GM19468 (cell line): ENCODE data around the gene KCND3.

Source experiments
- ATAC-seq: cut with Tn5 transposase; IDR thresholded peaks from one replicate; pipeline ENCODE4 v1.9.1; 2021; ENCODE audit warnings: mild to moderate bottlenecking, moderate library complexity, moderate number of reproducible peaks; ENCODE audit not compliant: unreplicated experiment; ENCODE audit errors: extremely low read depth

KCND3 gene

DNA sequence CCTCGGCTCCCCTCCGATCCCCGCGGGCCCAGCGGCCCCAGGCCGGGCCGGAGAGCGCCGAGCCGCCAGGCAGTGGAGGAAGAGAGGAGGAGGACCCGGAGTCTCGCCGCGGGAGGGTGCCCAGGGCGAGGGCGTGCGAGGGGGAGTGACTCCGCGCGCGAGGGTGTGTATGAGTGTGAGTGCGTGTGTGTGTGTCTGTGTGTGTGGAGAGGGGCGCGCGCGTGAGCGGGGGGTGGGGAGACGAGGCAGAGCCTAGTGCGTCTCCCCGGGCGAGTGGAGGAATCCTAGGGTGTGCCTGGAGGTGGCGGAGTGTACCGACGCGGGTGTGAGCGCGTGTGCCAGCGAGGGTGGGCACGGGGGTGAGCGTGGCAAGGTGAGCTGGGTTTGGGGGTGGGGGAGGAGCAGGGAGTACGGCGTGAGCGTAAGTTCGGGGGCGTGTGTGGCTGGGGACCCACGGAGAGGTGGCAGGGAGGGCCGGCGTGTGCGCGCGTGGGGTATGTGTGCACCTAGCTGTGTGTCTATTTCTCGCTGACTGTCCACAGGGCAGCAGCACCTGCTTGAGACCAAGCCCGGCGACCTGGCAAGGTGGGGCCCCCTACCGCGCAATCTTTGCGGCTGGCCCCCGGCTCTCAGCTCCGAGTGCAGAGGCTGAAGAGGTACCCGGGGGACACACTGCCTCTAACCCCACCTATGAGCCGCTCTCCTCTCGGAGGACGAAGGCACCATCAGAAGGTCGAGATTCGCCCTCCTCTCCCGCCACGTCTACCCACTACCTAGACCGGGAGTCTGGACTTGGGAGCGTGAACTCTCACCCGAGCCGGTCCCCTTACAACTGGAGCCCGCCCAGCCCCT lies 784 bp upstream of the KCND3 start:
- no peak for ATAC-seq

DNA sequence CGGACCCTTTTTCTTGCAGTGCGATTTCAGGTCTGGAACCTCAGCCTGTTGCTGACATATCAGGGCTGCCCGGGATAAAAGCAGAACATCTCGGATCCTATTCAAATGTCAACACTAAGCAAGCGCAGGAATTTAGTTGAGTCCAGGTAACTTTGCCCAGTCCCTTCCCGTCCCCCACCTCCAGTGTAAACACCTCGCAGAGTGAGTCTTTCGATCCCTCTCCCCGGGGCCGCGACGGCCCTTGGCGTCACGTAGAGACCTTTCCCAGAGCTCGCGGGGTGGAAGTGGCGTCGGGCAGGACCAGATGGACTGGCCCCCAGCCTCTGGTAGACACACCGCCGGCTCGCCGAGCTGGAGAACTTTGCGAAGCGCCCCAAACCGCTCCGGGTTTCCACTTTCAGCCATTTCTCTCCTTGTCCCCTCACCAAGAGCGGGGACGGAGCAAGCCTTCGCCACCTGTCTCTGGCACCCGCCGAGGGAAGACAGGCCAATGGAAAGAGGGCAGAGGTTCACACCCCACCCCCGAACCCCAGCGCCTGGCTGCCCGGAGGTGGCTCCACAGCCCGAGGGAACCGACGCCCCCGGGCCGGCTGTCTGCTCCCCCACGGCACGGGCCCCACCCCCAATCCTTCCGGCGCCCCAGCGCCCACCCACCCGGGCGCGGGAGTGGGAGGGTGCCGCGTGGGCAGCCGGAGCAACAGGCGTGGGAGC lies 570 bp downstream of the KCND3 start:
- no peak for ATAC-seq

DNA sequence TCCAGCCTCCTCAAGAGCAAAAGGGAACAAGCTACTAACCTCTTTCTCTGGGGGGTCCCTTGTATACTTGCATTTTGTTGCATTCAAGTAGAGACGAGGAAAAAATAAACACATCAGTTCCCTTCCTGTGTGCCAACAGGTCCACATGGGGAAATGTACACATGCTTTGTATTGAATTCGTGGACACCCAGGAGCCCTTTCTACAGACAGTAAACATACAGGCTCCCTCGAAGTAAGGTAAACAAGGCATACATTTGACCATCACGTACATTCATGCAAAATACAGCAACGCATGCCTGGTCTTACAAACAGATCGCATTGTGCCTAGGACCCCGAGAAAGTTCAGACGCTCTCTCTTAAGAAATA lies 1.1 kb downstream of the KCND3 start:
- ATAC-seq = no peak

DNA sequence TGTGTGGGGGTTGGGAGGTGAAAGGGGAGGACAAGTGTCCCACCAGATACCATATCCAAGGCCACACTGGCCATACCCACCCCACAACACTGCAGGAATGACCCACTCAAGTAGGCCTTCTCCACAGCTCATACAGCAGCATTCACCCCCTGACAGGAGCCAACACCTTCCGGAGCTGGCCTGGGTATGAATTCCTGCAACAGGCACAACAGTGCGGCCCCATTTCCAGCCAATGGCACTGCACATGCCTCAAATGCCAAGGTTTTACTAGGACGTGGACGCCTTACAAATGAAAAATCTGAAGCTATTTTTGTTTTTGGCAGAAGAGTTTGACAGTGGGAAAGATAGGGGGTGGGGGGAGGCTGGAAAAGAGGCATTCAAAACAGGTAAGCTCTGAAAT lies 2.0 kb downstream of the KCND3 start:
- no peak for ATAC-seq

DNA sequence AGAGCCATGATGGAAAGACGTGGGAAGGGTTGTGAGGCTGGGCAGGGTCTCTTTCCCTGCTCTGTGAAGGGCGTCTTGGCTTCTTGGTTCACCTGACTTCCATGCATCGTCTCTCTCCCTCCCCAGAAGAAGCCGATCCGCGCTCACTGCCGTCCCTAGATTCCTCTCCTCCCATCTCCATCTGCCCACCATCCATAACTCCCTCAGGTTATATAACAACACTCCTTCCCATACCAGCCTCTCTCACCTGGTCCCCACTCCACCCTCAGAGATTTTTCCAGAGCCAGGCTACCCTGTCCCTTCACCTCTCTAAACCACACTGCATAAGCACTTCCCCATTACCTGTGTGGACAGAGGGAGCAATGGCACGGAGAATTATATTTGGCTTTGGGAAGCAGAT lies 6.0 kb downstream of the KCND3 start:
- no peak for ATAC-seq

DNA sequence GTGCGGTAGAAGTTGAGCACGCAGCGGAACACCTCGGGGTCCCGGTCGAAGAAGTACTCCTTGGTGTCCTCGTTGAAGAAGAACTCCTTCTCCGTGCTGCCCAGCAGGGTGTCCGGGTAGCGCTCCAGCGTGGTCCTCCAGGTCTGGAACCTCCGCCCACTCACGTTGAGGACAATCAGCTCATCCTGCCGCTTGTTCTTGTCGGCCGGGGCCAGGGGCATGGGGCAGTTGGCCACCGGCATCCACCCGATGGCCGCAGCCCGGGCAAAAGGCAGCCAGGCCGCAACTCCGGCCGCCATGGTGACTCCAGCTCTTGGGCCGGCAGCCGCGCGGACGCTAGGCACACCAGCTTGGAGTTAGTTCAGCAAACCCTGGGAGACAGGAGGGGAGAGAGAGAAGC lies 7.0 kb downstream of the KCND3 start:
- ATAC-seq = no peak

DNA sequence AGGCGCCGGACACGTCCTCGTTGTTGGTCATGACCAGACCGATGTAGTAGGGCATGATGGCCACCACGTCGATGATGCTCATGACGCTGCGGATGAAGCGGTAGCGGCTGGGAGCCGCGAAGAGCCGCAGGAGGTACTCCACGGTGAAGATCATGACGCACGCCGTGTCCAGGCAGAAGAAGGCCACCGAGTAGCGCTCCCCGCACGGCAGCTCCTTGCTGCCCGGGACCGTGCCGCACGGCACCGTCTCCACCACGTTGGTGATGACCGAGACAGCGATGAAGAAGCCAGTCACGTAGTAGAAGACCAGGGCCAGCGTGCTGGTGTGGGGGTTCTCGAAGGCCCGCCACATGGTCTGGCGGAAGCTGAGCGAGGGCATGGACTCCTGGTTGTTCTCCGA lies 7.6 kb downstream of the KCND3 start:
- no peak for ATAC-seq

DNA sequence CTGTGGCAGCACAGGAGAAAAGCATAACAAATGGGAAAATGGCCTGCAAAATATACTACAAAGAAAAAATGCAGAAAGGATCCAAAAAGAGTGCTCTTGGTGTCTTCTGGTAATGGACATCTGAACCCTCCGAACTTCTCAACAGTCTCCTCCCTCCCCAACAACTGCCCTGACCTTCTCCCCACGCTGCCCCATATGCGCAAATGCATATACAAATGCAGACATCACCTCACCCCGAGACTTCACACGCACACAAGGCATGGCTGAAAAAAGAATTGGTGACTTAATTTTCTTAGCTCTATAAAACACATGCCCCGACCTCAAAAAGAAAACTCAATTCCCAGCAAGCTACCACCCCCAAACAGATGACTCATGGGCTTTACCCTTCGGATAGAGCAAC lies 8.4 kb downstream of the KCND3 start:
- no peak for ATAC-seq

DNA sequence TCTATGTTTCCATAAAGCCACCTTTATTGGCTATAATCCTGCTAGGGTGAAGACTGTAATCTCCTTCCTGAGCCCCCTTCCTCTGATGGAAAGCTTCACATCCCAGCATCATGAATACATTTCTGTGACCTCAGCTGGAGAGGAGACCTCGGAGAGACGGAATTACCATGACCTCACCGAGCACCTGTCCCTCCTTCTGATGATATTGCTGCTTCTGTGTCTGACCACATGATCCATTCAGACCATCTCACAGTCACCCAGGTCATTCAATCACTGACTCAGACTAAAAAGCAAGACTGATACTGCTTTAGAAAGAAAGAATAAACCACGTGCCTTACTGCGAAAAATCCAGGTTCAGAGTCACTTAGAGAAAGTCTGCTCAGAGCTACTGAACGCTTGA lies 8.8 kb downstream of the KCND3 start:
- ATAC-seq = no peak

DNA sequence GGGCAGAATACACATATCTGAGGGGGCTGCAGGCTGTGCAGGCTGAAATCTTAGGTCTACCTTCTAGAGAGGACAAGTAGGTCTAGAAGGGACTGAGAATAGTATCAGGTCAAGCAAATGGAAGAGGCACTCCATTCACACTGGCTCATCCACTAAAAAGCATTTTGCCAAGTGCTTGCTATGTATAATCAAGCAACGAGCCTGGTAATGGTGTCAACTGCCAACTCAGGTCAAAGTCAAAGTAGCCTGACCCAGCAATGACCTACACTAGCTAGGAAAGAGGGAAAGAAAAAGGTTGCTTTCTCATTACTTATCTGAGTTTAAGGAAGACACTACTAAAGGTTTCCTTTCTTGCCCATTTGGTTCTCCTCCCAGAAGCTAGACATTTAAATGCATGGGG lies 10.8 kb downstream of the KCND3 start:
- ATAC-seq = no peak

DNA sequence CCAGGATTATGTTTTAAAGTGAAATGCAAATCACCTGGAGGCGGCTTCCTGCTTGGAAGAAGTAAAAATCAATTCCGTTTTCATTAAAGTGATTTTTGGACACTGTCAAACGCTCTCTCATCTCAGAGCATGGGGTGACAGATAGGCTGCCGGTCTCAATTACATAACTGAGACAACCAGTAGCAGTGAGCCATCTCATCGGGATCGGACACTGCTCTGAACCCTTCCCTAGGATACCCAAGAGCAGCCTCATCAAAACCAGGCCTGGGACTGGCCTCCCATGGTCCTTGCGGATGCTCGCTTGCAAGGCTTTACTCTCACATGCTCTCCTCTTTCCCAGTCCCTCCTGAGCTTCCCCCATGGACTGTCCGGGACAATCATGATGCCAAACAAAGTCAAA lies 12.1 kb downstream of the KCND3 start:
- ATAC-seq = no peak

DNA sequence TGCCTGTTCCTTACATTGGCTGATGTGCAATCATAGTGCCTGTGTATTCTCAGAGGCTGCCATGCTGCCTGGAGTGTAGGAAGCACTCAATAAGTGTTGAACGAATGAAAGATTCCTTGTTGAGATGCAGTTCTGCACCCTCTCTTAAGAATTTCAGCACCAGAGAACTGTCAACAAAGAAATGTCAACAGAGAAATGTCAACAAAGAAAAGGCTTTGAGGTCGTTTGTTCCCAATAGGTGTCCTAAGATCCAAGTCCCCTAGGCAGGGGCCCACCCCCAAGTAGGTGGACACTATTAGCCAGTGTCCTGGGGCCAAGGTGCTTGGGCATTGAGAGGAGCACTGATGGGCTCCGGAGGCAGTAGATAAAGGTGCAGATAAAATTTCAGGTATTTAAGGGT lies 12.6 kb downstream of the KCND3 start:
- no peak for ATAC-seq

DNA sequence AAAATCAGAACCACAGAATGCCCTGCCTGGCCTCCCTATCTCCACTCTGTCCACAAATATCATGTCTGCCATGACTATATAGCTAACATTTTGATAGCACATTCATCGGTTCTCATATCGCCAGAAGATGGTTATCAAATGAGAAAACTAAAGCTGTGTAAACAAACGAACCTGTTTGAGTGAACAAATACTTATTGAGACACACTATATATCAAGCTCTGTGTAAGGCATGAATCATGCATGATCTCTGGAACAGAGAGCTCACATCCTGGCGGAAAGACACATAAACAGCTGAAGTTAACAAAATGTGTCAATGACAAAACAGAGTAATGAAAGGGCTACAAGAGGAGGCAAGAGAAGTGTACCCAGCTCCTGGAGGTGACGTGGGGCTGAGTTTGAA lies 13.1 kb downstream of the KCND3 start:
- no peak for ATAC-seq

DNA sequence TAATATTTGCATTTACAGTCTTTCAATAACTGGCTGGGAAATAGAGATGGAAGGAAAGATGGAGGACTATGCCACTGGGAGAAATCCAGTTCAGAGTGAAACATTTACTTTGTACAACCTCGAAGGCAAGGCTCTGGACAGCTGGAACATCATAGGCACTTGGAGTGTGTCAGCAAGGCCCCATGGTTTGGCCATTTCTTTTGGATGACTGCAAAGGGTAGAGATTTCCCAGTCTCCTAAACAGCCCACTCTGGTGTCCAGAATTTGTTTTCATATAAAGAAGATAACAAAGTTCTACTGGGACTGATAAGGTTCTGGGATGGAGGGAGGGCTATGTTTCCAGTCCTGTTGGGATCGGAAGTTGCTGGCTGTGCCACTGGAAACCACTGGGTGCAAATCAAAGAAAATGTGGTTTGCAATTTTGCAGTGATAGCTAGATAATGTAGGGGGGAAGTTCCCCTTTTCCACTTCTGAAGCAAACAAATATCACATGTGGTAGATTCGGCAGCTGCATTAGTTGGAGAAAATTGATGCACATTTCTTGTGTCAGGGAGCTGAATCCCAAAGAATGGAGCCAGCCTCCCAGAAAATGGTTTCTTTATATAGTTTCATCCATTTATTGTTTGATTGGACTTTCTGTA lies 16.2 kb downstream of the KCND3 start:
- ATAC-seq = no peak

DNA sequence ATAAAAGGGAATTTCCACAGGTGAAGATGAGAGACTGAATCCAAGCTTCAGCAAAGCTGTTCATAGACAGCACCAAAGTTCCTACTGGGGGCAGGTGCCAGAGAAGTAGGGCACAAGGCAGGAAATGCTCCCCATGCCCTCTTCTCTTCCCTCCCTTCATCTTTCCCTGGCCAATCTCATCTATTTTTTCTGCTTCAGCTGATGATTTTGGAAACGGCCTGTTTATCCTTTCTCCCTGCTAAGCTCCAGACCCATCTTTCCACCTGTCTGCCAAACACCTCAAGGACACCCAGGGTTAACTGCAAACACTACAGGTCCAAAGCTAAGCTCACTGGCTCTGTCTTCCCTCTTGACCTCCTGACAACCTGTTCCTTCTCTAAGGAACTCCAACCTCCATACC lies 18.1 kb downstream of the KCND3 start:
- no peak for ATAC-seq

DNA sequence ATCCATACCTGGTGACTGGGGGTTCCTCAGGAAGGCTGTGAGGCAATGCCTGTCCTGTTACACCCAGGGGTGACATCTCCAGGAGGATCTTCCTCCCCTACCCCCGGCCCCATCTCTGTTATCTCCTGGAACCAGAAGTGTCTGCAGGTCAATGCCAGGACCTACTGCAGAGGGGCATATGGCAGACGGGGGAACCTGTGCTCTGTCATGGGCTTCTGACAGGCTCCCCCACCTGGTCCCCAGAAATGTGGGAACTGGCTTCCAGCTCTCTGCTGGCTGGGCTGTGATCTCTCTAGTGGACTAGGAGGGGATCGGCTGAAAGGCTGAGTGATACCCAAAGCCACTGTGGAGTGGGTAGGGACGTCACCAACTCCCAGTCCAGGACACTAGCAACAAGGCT lies 21.0 kb downstream of the KCND3 start:
- ATAC-seq = no peak

DNA sequence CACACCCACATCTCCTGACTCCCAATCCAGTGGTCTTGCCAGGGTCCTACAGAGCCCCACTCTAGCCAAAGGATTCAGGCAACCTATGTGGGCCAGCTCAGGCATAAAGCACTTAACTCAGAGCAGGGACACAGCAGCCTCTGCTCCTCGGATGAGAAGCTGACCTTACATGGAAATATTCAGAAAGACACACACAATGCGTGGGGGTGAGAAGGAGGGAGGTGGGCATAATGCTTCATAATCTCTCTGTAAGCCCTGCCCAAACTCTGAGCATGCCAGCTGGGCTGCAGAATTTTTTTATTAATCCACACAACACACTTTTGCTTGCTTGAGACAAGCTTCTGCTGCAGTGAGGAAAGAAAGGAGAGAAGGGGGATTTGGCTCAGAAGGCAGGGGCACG lies 21.6 kb downstream of the KCND3 start:
- no peak for ATAC-seq

DNA sequence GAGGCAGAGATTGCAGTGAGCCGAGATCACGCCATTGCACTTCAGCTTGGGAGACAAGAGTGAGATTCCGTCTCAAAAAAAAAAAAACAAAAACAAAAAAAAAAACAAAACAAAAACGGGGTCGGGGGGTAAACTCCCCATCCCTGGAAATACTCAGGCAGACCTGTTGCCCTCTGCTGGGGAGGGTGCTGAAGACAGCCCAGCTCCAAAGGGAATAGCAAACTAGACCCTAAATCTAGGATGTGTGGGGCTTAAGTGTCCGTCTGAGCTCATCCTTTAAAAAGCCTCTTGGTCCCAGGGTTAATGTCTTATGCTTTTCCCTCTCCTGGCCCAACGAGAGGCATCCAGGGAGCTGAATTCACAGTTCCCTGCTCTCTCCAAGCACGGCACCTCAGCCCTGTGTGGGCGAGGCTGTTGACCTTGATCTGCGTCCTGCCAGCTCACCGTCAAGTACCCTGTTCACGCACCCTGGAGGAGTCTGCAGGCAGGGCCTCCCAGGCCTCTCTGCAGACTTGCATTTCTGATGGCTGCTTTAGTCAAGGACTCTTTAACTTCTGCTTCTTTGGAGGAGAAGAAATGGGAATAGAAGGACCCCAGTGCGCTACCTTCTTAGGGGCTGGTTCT lies 22.3 kb downstream of the KCND3 start:
- ATAC-seq = no peak

DNA sequence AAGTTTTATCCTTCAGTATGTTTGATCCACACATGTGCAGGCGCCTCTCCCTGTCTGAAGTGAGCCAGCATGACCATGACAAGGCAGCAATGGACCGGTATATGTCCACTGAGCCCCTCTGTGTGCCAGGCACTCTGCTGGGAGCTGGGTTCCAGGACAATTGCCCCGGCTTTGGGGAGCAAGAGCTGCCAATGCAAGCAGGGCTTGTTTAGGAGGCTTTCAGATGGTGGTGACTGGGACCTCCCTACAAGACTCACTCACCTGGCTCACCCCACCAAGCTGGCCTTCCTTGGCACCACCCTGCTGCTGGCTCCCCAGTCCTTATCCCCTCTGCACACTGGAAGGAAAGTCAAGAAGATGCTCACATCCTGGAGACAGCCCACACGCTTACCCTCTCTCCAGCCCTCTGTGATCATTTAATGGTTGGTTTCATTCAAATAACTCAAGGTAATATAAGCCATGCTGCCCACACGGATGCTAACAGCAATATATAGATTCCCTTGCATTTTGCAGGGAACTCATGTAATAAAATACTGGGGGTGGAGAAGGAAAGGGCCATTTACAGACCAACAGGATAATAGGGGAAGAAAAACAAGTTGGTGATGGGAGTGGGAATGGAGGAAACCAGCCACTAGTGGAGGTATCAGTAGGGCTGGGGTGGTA lies 23.6 kb downstream of the KCND3 start:
- ATAC-seq = no peak

DNA sequence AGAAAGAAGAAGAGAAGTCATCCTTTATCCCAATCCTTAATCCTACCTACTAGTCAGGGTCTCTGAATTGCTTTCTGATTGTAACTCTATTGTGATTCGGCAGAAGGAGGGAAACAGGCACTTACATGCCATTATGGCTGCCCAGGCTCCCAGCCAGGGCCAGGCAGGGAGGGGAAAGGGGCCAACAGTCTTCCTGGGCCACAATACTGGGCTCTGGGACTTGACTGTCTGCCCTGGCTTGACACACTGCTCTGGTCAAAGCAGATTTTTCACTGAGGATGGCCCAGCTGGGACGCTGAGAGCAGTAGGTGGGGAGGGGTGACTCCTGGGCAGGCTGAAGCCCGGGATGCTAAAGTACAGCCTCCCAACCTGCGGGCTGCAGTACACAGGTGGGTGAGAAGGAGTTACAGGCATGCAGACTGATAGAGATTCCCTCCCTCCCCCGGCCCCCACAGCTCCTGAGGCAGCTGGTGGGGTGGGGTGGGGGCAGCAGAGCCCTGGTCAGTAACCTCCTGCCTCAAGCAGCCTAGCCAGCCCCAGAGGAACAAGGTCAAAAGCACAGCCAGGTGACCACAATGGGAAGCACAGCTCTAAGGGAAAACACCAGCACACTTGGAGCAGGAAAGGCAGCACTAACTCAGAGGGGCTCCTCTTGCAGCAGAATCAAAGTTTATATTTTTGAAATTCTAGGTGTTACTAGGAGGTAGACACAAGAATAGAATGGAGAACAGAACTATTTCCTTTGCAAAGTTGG lies 25.3 kb downstream of the KCND3 start:
- ATAC-seq = no peak
